Stimulated activated CD4-positive, alpha-beta T cell treated with anti-CD3 and anti-CD28 coated beads, Interleukin-4, amount 100 ng/mL, for 48 hours (primary cell): ENCODE results near the gene ZNF407.

Source experiments
- DNase-seq, 2 donors: peaks; one replicate each; pipeline ENCODE4 v3.0.0-alpha.2; 2020; ENCODE audit warnings: low read depth in 2 of 2

ZNF407 gene

DNA sequence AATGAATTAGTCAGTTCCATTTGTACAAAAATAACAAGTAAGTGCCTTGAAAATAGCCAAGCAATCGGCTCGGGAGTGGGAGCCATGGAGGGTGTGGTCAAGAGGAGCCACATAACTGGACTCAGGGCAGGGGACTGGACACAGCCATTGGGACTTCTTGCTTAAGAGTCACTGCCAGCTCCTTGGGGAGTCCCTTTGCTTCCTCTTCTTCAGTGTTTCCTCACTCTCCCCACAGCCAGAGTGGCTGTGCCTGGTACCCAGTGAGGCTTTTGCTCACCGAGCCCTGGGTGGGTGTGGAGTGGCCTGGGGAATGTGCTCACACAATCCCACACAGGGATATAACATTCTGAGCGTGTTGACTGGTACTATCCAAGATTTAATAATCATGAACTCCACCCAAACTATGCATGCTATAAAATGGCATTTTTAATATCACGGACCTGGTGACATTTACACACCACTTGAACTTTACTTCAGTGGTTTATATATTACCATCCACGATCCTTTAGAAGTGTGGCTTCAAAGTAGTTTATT lies 516.6 kb downstream of the ZNF407 start:
- no peak for DNase-seq
